Lung (tissue), 12 donors: ENCODE data around the gene SLC25A45. TPM values are rescaled to one million over a fixed set of nuclear protein-coding genes. Genes with fewer than 3 reads are reported as not detected.
A peak's percentile ranks its signal among the peaks of the same experiment; 100 is the strongest.

ENCODE experiments used
- ATAC-seq: fragments of 200-7000 bp; cut with Tn5 transposase; one replicate; pipeline ENCODE4 v1.9.1; 2020; ENCODE audit warnings: moderate number of reproducible peaks; ENCODE audit not compliant: insufficient read depth, low FRiP score
- DNase-seq, 3 donors: peaks; one replicate each; pipeline ENCODE4 v3.0.0-alpha.2; 2013 to 2017
- H3K27ac ChIP-seq, 2 donors: one replicate each; pipeline ENCODE4 v1.5.1; 2013; ENCODE audit warnings: mild to moderate bottlenecking in 2 of 2, moderate library complexity in 2 of 2, control low read depth in 1 of 2, inconsistent platforms in 1 of 2, low read depth in 1 of 2, low read length in 1 of 2
- H3K27me3 ChIP-seq, 3 donors: one replicate each; pipeline ENCODE4 v1.5.1; 2013; ENCODE audit warnings: low read length in 2 of 3; ENCODE audit not compliant: control insufficient read depth in 3 of 3, insufficient read depth in 3 of 3
- H3K36me3 ChIP-seq, 4 donors: one replicate each; pipeline ENCODE4 v1.5.1; 2013; ENCODE audit warnings: low read length in 4 of 4, mild to moderate bottlenecking in 1 of 4, moderate library complexity in 1 of 4; ENCODE audit not compliant: control insufficient read depth in 4 of 4, insufficient read depth in 4 of 4
- H3K4me1 ChIP-seq, 5 donors: one replicate each; pipeline ENCODE4 v1.5.1; 2013; ENCODE audit warnings: low read length in 5 of 5, mild to moderate bottlenecking in 2 of 5, moderate library complexity in 1 of 5; ENCODE audit not compliant: control insufficient read depth in 5 of 5, insufficient read depth in 5 of 5
- H3K4me3 ChIP-seq: one replicate; pipeline ENCODE4 v1.5.1; 2013; ENCODE audit warnings: mild to moderate bottlenecking, control low read depth, moderate library complexity
- H3K9ac ChIP-seq, 2 donors: one replicate each; pipeline ENCODE4 v1.5.1; 2013; ENCODE audit warnings: low read length in 2 of 2, control low read depth in 1 of 2; ENCODE audit not compliant: insufficient read depth in 1 of 2
- H3K9me3 ChIP-seq, 4 donors: one replicate each; pipeline ENCODE4 v1.5.1; 2013; ENCODE audit warnings: low read length in 3 of 4, mild to moderate bottlenecking in 1 of 4, moderate library complexity in 1 of 4; ENCODE audit not compliant: control insufficient read depth in 4 of 4, insufficient read depth in 3 of 4
- CTCF ChIP-seq: IDR thresholded peaks from 2 replicates; pipeline ENCODE4 v1.5.1; 2012; ENCODE audit warnings: mild to moderate bottlenecking; ENCODE audit errors: control extremely low read depth, extremely low read depth
- WGBS, 2 donors: extraction: QIAGEN DNeasy Blood & Tissue Kit; methylation state at CpG; one replicate each; pipeline ENCODE4 v1.1.7; 2013; 5-methylcytosine and 5-hydroxymethylcytosine counted together
- polyA plus RNA-seq, 2 donors: library from polyadenylated mRNA; stranded (reverse); fragments of 200-250 nt; gene quantifications; one replicate each; pipeline ENCODE4 v1.2.1, GENCODE V29; 2013
- total RNA-seq, 2 donors: library from RNA; depleted of rRNA in 1 of 2; stranded (reverse); fragments of >200 nt in 1 of 2; gene quantifications; one replicate each; pipeline ENCODE4 v1.2.1, GENCODE V29; 2014 to 2021
- donor health status: control.
- donor health status: control.
- donor health status: Bipolar disorder and iron deficiency.
- donor health status: healthy.
- donor health status: DM: yes; HTN: yes; CAD: no.

The SLC25A45 gene
- total and polyA plus RNA-seq, 4 donors, result 5.5 to 15.6 (median 8.1) TPM

DNA sequence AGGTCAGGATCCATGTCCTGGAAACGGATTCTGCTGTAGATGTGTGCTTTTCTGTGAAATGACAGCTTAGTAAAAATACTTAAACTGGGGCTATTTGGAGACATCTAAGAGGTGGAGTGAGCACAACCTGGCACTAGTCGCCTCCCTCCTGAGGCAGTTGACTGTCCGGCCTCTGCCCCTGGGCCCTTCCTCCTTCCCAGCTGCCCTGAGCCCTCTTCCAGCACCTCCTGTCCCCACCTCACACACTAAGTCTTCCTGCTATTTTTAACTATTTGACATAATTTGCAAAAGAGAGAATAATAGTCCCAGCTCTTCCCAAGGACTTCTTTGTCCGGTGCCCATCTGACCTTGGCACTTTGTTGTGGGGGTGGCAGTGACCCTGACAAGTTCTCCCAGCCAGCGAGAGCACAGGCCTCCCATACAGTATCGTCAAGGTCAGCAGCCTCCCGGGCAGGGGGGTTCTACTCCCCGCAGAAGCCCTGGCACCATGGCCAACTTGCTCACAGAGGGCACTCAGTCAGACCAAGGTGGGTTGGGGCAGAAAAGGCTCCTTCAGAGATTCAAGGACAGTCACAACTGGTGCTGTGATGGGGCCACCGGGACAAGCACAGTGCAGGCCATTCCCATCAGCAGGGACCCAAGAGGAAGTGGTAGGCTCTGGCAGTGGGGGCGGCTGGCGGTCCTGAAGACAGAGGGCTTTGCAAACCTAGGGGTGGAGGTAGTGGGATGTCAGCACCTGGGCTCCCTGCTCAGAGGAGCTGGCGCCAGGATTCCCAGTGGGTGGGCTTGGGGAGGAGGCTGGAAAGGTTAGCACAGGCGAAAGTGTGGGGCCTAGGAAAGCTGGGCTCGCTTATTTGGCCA lies 34.6 kb upstream of the SLC25A45 start:
- peaks cover 0 to 12% (median 0%) of the 10 kb centered on the region in 4 donors for H3K36me3 ChIP-seq
- DNase-seq (peak in 2 of 3 donors; percentile 9 to 33), ATAC-seq (no peak)
- peak overlapping the region in 1 of 2 donors; percentile 17 for H3K9ac ChIP-seq
- H3K4me3 ChIP-seq, result no peak overlapping the region
- H3K27ac ChIP-seq, result peak overlapping the region; percentile 98 to 100
- 20 to 22% methylated on average over 14 of the region's 14 CpGs for WGBS, 2 donors
- TF ChIP-seq CTCF, result no peak
- H3K27me3 ChIP-seq, result no peaks in the 10 kb centered on the region
- H3K9me3 ChIP-seq, result no peaks in the 10 kb centered on the region
- H3K4me1 ChIP-seq, result peaks cover 0 to 60% (median 33%) of the 10 kb centered on the region in 5 donors

DNA sequence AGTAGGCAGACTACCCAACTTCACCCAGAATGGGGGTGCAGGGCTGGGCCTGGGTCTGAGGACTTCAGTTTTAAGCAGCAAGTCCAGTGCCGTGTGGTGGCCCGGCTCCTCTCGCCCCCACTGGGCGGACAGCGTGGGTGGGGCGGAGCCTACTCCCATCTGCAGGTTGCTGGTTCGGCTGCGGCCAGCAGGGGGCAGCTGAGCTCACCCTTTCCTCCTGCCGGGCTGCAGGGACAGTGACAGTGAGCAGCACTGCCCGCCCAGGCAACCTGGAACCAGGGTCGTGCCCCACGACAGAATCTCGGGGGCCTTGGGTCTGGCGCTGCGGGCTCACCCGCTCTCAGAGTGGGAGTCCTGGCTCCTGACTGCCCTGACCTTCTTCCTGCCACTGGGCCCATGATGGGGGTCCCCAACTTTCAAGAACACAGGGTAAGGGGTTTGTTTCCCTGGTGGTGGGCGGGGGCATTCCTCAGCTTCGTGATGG lies 33.9 kb upstream of the SLC25A45 start:
- Histone ChIP-seq H3K27me3 (no peaks in the 10 kb centered on the region), H3K9me3 (no peaks in the 10 kb centered on the region), H3K4me3 (no peak overlapping the region), H3K36me3 (peaks cover 0 to 19% (median 0%) of the 10 kb centered on the region in 4 donors), H3K9ac (peak overlapping the region in 1 of 2 donors; percentile 43), H3K27ac (peak overlapping the region; percentile 98 to 100), H3K4me1 (peaks cover 0 to 55% (median 32%) of the 10 kb centered on the region in 5 donors)
- 4% methylated on average over 18 of the region's 18 CpGs for WGBS, 2 donors
- DNase-seq (peak; percentile 89 to 91 (median 91)), ATAC-seq (peak; percentile 43)
- TF ChIP-seq CTCF, result peak; percentile 98

DNA sequence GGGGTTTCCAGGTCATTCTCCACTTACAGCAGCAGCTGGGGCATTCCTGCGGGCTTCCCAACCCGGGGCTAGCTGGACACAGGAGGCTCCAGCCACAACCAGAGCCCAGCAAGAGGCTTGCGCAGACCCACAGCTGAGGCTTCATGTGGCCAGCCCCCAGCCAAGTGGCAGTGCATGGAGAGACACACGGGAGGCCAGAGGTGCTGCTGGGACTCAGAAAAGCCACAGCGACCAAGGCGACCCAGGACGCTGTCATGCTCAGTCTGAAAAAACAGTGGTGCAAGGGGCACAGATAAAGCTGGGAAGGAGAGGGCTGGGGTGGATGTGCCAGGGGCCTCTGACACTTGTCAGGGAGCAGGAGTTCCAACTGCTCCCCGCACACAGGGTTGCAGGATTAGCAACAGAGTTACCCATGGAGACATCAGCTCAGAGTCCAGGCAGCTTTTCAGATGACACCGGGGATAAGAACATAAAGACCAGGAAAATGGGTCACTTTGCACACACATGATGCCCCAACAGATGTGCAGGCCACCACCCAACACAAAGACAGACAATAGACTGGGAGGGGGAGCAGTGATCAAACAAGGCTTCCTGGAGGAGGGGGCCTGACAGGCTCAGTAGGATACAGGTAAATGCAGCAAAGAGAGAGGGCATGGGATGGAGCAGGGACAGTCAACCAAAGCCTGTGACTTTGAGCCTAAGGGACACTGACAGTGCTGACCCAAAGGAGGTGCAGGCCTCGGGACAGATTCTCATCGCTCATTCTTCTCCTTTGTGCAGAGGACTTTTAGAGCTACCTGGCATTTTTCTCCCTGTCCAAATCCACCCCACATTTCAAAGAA lies 33.3 kb upstream of the SLC25A45 start:
- H3K9ac ChIP-seq, result peak overlapping the region in 1 of 2 donors; percentile 43
- DNase-seq, result no peak
- H3K27me3 ChIP-seq, result no peaks in the 10 kb centered on the region
- no peak overlapping the region for H3K4me3 ChIP-seq
- no peaks in the 10 kb centered on the region for H3K9me3 ChIP-seq
- whole genome bisulfite sequencing, 2 donors, result 71 to 78% methylated on average over 11 of the region's 11 CpGs
- H3K27ac ChIP-seq, result peak overlapping the region in 1 of 2 donors; percentile 98
- ATAC-seq, result no peak
- peaks cover 0 to 48% (median 26%) of the 10 kb centered on the region in 5 donors for H3K4me1 ChIP-seq
- no peak for TF ChIP-seq CTCF
- peaks cover 0 to 25% (median 0%) of the 10 kb centered on the region in 4 donors for H3K36me3 ChIP-seq
